Activated CD8-positive, alpha-beta memory T cell treated with anti-CD3 and anti-CD28 coated beads, Interleukin-2, amount 50 U/mL, for 24 hours (primary cell): ENCODE results near the gene CSTB.

Experiments
- DNase-seq: peaks from one replicate; pipeline ENCODE4 v3.0.0-alpha.2; 2020; ENCODE audit errors: extremely low read depth

The CSTB gene

DNA sequence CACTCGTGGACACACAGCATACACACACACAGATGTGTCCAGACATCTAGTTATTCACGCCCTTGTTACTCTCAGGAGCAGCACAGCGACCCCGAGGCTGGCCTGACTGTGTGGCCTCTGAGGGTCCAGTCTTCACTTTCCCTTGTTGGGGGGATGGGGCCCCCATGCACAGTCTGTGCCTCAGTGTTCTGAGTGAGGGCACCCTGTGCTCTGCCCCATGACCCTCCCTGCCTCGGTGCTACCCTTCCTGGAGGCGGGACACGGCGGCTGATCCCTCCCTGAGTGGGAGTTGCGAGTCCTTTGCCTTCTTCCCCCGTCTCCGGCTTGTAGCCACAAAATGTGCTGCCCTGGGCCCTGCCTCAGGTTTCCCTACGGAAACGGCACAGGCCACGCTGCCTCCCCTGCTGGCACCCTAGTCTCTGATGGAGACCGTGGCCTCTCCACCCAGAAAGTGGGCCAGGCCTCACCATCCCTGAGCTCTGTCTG is 8.6 kb downstream of the CSTB start:
- DNase-seq = no peak

DNA sequence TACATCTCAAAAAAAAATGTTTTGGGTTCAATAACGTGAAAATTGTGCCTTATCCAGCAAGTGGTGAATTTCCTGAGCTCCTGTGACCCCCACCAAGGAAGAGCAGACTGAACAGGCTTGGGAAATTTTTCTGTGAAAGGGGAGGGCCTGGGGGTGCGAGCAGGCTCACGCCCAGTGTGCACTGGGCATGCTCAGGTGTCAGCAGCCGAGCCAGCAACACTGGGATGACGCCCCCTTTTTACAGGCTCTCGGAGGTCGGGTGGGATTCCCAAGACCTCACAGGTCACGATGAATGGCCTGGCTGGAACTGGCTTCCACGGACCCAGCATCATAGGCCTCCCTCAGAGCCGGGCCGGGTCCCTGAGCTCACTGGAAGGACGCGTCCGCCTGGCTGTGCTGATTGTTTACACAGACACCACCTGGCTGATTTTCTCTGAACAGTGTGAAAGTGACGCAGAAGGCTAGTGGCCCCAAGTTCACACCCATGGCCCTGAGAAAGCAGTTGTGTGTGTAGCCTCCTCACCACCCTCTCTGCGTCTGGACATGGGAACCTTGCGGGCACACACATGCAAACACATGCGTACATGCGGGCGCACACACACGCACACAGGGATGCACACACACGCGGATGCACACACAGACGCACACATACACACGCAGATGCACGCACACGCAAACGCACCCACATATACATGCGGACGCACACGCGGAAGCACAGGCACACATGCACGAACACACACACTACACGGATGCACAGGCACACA is 9.2 kb downstream of the CSTB start:
- no peak for DNase-seq

DNA sequence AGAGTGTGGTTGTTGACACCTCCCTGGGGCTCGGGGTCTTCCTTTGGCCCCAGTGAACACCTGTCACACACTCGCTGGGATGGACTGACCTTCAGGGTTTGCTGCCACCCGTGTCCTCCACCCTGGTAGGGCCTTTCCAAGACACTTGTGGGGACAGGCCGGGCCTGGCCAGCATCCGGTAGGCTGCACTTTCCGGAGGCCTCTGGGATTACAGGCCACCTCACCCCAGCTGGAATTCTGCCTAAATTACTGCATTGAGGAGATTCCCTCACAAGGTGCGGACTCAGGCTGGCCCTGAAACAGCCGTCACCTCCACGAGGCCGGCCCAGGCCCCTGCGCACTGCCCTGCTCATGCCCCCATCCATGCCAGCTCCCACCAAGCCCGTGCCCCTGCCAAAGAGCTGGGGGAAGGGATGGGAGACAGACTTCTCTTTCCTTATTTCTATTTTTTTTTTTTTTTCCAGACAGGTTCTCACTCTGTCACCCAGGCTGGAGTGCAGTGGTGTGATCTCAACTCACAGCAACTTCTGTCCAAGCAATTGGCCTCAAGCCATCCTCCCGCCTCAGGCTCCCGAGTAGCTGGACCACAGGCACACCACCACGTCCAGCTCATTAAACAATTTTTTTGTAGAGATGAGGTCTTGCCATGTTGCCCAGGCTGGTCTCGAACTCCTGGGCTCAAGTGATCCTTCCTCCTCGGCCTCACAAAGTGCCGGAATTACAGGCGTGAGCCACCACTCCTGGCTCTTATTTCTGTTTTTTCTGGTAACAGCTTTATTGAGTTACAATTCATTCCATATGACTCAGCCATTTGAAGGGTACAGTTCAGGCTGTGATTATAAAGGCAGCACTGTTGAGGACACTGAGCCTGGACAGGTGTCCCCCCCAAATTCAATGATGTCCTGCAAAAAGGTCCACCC is 11.3 kb downstream of the CSTB start:
- DNase-seq = no peak

DNA sequence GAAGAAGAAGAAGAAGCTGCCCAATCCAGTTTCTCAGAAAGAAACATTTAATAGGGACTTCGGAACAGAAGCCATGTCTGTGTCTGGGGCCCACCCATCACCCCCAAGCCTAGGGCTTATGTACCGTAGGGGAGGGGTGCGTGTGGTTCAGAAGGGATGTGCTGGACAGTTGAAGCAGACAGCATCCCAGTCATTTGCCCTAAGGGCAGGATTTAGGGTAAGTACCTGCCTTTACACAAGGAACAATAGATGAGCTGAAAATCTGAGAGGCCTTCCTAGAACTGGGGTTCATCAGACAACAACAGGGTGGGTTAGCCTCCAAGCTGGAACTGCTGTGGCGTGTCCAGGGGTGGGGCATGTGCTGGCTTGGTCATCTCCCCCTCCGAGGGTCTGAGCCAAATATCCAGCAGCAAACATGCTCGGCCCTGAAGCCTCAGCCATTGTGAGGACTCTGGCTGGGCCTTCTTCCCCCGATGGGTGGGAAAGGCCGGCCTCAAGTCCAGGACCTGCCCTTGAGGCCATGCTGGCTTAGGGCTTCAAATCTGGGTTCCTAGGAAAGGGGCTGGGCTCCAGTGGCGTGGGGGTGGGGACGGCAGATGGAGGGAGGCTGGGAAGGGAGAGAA is 12.1 kb downstream of the CSTB start:
- DNase-seq = no peak

DNA sequence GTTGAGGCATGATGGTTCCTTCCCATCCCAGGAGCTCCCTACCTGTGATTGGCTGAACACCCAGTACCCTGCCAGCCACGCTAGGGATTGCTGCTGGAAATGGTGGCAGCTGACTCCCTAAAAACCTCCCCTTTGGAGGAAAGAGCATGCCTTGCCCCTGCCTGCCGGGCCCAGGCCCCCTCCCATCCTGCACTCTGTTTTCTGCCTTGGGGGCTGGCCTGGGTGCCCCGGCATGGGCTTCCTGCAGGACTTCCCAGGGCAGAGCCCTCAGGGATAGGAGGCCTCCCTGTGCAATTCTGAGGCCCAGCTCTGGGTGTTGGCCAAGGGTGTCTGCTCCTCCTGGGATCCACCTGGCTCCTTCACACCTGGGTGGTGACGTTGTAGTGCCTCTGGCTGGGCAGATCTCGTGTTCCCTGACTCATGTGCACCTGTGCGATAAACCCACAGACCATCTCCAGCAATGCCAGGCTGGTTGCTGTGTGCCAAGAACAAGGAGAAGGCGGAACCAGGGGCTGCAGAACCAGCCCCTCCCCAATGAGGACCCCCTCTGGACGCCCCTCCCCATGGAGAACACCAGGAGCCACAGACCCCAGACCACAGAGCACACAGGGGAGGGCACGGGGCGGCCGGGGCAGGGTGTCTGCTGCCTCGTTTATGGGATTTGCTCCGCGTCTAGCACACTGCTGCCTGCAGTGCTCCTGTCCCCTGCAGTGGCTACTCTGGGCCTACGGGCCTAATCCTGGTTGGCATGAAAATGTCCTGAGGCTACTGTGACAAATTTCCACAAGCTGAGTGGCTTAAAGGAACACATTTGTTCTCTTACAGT is 13.6 kb downstream of the CSTB start:
- no peak for DNase-seq

DNA sequence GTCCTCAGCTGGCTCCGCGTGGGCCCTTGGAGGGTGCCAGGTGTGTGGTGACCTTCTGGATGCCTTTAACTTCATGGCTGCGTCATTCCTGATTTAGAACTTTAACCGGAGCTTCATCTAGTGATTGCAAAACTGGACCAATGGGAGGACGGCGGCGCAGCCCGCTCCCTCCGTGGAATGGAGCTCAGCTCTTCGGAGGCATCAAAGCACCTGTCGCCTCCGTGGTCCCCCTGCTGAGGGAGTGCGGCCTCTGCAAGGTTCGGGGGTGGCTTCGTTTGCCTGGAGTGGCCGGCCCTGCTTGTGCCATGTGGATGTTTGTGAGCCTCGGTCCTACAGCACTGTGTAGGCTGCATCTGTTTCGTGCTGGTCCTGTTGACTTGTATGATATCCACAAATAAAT is 14.2 kb downstream of the CSTB start:
- no peak for DNase-seq

DNA sequence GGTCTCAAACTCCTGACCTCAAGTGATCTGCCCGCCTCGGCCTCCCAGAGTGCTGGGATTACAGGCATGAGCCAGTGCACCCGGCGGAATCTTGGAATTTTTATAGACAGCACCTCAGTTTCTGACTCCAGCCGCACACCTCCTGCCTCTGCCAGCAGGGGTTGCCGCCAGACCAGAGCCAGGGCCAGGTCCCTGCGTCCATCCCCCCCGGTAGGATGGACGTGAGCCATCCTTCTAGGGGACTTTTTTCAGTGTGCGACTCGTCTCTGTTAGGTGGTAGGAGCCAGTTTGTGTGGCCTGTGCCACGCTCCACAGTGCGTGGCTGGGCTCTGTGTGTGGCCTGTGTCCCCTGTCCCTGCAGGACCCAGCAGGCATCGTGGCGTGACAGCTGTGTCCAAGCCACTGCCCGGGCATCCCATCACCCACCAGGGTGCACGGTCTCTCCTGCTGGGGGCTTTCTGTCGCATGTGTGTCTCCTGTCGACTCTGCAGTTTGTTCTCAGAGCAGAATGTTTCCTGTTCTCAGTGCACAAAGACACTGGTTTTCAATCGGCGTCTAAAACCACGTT is 15.6 kb downstream of the CSTB start:
- no peak for DNase-seq

DNA sequence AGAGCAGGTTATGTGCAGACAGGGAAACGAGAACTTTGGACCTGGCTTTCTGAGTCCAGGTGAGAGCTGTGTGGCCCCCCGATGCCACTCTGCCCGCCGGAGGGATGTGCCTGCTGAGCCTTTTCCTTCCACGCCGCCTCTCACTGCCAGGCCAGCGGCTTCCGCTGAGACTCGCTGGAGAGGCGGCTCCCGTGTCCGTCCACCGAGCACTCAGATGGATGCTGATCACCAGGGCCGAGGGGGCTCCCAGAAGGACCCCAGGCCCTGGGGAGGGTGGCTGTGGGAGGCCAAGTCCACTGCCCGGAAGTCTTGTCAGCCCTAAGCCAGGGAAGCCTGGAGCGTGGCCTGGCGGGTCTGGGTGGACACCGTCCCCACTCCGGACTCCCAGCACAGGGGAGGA is 16.5 kb downstream of the CSTB start:
- DNase-seq = no peak

DNA sequence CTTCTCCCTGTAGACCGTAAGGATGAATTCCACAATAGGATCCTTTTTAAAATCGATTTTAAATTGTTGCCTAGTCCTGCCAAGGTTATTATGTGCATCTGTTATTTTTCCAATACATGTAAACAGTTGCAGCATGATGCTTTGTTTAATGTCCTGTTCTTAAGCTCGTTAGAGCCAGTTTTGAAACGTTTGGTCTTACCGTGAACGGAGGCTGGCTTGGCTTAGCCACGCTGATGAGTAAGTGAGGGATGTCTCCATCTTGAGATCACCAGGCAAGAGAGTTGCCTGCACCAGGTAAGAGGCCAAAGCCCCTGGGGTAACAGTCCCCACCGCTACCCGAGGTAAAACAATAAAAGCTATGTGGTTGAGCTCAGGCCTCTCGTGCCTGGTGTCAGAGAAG is 17.3 kb downstream of the CSTB start:
- no peak for DNase-seq

DNA sequence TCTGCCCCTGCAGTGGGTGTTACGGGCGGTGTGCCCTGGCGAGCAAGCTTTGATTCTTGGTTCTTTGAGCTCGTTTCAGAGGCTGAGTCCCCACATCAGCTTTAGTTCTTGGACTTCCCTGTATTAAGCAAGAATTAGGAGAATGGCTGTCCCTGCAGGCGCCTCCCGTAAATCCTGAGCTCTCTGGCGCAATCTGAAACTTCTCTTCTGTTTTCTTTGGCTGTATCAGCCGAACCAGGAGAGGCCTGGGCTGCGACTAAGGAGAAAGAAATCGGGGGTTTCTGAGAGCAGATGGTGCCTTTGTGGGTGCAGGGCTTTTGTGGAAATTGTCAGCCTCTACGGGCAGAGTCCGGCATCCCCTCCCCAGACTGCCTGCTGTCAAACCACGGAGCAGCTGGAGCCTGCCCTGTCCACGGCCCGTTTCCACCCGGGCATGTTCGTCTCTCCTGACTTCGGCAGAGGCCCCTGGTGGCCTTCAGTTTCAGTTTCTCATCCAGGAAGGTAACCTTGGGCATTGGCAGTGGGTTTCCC is 17.9 kb downstream of the CSTB start:
- DNase-seq = no peak

DNA sequence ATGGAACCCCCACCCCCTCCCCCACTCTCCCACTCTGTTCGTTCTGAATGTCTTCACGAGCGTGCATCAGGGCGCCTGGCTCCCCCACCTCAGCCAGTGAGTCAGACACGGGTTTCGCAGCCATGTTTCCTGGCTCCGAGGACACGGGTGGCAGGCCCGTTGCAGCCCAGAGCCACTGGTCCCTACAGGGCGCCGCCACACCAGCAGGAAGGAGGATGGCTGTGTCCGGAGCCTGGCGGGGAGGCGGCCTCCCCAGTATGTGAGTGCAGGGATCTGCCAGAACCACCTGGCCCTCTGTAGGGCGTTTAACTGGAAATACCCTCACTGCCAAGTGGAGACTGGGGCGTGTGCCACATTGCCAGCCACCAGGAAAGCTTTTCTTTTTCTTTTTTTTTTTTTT is 18.5 kb downstream of the CSTB start:
- no peak for DNase-seq

DNA sequence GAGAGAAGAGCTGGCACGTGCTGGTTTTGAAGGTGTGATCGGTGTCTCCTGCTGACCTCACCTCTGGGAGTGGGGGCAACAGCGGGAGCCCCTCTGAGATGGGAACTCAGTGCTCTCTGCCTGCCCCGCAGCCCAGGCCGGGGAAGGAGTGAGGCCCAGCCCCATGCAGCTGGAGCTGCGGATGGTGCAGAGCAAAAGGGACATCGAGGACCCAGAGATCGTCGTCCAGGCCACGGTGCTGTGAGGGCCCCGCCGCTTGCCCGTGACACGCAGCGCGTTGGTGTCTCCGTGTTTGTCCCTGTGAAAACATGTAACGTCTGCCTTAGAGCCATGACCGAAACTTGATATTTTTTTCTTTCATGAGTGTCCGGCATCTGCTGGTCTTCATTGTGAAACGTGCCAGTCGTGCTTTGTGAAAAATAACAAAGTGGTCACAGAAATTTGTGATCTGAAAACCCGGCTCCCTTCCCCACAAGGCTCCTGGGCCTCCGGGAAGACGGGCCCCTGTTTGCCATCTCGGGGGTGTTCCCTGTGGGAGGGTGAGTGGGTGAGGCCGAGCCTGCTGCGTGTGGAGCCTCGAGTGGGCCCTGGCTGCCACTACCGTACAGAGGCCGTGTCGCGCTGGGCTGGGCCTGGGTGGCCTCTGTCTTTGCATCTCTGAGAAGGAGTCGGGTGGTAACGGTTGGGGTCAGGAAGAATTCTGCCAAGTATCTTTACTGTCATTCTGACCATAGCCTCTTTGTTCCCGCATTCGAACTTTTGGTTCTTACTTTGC is 20.1 kb downstream of the CSTB start:
- no peak for DNase-seq

DNA sequence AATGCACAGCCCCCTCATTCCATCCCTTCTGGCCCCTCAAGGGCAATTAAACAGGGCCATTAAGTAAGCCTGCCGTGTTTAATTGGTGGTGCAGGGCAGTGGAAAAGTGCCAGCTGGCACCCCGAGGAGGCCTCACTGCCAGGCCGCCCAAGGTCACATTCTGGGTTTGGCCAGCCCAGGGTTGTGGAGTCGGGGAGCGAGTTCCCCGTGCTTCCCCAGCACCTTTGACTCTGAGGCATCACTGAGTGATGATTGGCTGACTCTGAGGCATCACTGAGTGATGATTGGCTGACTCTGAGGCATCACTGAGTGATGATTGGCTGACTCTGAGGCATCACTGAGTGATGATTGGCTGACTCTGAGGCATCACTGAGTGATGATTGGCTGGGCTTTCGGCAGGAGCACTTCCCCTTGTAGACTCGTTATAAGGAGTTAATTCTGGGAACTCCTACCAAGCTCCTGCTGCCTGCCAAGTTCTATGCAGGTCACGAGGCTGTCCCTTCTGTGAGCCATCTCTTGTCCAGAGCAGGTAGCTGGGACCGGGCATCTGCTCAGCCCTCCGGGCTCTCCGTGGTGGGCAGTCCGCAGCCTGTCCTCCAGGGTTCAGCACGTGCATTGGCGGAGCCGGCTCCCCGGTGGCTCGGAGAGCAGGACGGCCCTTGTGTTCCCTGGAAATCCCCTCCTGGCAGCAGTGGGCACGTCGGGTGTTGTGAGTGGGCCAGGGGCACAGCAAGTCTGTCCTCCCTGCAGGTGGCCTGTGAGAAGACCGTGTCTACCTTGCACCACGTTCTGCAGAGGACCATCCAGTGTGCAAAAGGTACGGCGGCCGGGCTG is 20.9 kb downstream of the CSTB start:
- no peak for DNase-seq

DNA sequence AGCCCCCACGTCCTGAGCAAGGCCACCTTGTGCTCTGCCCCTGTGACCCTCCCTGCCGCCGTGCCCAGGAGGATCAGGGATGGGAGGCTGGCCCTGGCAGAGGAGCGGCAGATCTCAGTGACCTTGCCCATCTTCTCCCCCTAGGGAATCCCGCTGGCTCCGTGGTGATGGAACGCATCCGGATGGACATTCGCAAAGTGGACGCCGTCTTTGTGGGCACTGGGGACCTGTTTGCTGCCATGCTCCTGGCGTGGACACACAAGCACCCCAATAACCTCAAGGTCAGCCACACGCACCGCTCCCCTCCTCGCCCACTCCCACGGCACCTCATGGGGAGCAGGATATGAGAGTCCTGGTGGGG is 22.7 kb downstream of the CSTB start:
- no peak for DNase-seq

DNA sequence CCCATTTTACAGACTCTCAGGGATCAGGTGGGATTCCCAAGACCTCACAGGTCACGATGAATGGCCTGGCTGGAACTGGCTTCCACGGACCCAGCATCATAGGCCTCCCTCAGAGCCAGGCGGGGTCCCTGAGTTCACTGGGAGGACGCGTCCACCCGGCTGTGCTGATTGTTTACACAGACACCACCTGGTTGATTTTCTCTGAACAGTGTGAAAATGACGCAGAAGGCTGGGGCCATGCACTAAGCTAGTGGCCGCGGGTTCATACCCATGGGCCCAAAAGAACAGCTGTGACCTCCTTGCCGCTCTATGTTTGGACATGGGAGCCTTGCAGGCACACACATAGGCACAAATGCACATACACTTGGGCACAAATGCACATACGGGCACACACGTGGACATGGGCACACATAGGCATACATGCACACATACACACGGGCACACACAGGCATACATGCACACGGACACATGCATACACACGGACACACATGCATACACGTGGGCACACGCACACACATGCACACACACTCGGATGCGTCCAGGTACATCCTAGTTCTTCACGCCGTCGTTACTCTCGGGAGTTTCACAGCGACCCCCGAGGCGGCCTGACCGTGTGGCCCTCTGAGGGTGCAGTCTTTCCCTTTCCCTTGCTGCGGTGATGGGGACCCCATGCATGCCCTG is 23.2 kb downstream of the CSTB start:
- no peak for DNase-seq

DNA sequence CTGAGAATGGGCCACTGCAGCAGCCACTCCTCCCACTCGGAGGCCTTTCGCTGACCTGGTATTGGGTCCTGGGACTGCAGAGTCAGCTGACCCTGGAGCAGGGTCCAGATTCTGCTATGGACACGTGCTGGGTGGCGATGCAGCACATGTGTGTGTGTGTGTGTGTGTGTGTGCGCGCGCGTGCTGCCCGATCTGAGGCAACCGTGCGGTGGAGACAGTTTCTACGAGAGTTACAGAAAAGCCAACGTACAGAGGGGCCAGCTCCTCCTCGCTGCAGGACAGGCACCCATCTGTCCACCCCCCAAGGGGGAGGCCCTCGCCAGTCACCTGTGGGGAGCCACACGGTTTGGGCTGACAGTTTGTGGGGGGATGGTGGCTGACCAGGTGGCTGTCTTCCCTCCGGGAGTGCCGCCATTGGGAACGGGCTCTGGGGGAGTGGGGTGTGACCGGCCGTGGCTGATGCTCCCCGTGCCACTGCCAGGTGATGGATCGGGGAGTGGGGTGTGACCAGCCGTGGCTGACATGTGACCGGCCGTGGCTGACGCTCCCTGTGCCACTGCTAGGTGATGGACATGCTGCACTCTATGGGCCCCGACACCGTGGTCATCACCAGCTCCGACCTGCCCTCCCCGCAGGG is 24.0 kb downstream of the CSTB start:
- no peak for DNase-seq

DNA sequence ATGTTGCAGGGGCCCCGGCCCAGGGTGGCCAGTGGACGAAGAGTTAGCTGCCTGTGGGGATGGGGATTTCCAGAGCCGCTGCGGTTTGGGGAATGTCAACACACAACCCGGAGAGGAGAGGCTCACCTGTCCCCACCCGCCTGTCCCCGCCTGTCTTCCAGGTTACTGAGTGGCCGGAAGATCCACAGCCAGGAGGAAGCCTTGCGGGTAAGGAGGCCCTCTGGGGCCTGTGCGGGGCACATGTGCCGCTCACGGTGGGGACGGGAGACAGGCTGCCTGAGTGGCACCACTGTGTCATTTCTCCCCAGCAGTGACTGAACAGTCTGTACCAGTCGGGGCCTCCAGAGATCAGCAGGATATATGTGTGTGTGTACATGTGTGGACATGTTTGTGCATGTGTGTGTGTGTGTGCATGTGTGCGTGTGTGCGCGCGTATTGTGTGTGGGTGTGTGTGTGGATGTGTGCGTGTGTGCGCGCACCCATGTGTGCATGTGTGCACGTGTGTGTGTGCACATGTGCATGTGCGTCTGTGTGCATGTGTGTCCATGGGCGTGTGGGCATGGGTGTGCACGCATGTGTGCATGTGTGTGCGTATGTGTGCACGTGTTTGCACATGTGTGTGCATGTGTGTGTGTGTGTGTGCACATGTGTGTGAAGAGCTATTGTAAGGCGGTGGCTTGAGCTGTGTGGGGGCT is 25.6 kb downstream of the CSTB start:
- no peak for DNase-seq
